ENCODE data around the gene KIF26A.

GRCh38 chr14:104183796-104184195 lies 45.4 kb downstream of the KIF26A start:
- TF ChIP-seq, protein P1, sequence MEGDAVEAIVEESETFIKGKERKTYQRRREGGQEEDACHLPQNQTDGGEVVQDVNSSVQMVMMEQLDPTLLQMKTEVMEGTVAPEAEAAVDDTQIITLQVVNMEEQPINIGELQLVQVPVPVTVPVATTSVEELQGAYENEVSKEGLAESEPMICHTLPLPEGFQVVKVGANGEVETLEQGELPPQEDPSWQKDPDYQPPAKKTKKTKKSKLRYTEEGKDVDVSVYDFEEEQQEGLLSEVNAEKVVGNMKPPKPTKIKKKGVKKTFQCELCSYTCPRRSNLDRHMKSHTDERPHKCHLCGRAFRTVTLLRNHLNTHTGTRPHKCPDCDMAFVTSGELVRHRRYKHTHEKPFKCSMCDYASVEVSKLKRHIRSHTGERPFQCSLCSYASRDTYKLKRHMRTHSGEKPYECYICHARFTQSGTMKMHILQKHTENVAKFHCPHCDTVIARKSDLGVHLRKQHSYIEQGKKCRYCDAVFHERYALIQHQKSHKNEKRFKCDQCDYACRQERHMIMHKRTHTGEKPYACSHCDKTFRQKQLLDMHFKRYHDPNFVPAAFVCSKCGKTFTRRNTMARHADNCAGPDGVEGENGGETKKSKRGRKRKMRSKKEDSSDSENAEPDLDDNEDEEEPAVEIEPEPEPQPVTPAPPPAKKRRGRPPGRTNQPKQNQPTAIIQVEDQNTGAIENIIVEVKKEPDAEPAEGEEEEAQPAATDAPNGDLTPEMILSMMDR (IDR thresholded peaks at IDR 0.05; ENCODE audit: insufficient read depth, low read length, poor library complexity, severe bottlenecking) = no peak
- no peak for TF ChIP-seq EZH2phosphoT487 (conservative IDR thresholded peaks at IDR 0.05; ENCODE audit: low read length)
